Neural cell (in vitro differentiated cells): Measurements from ENCODE around the gene PRPF40B. TPM values are rescaled to one million over a fixed set of nuclear protein-coding genes. Genes with fewer than 3 reads are reported as not detected.

ENCODE experiments used
- H2AFZ ChIP-seq: fragments of 200-600, 300-800 bp; sonication (generic), shearing (Covaris generic); 2 replicates; pipeline ENCODE4 v1.6.0; 2014; ENCODE audit warnings: low read depth, mild to moderate bottlenecking, antibody characterized with exemption, low read length, moderate library complexity
- H3F3A ChIP-seq: fragments of 200-600 bp; shearing (Covaris generic); 2 replicates; pipeline ENCODE4 v1.6.1; 2016; ENCODE audit warnings: mild to moderate bottlenecking, moderate library complexity, mixed read lengths, antibody characterized with exemption, low read length; ENCODE audit not compliant: insufficient read depth, poor library complexity, severe bottlenecking
- H3K27ac ChIP-seq: fragments of 200-600, 300-800 bp; sonication (generic), shearing (Covaris generic); 2 replicates; pipeline ENCODE4 v1.5.1; 2014; ENCODE audit warnings: mild to moderate bottlenecking, low read length, moderate library complexity
- H3K27me3 ChIP-seq: fragments of 300-800, 200-600 bp; sonication (generic), shearing (Covaris generic); 2 replicates; pipeline ENCODE4 v1.6.0; 2014; ENCODE audit warnings: mild to moderate bottlenecking, low read depth, low read length, moderate library complexity; ENCODE audit not compliant: insufficient read depth
- H3K36me3 ChIP-seq: fragments of 300-800, 200-600 bp; sonication (generic), shearing (Covaris generic); 2 replicates; pipeline ENCODE4 v1.5.1; 2014; ENCODE audit warnings: mild to moderate bottlenecking, antibody characterized with exemption, low read length, moderate library complexity; ENCODE audit not compliant: insufficient read depth
- H3K4me2 ChIP-seq: fragments of 300-800, 200-600 bp; sonication (generic), shearing (Covaris generic); 2 replicates; pipeline ENCODE4 v1.6.0; 2014; ENCODE audit warnings: mild to moderate bottlenecking, low read length
- H3K4me3 ChIP-seq: fragments of 300-800, 200-600 bp; sonication (generic), shearing (Covaris generic); 2 replicates; pipeline ENCODE4 v1.5.1; 2014; ENCODE audit warnings: mild to moderate bottlenecking, low read length, moderate library complexity
- H3K79me2 ChIP-seq: fragments of 200-600 bp; shearing (Covaris generic); replicated peaks from 2 replicates; pipeline ENCODE4 v1.6.0; 2014; ENCODE audit warnings: mild to moderate bottlenecking, low read length, moderate library complexity; ENCODE audit not compliant: insufficient read depth
- H3K9ac ChIP-seq: fragments of 300-800, 200-600 bp; sonication (generic), shearing (Covaris generic); 2 replicates; pipeline ENCODE4 v1.6.1; 2016; ENCODE audit warnings: mild to moderate bottlenecking, low read length, mixed read lengths
- H3K9me2 ChIP-seq: fragments of 200-600 bp; shearing (Covaris generic); 2 replicates; pipeline ENCODE4 v1.6.1; 2016; ENCODE audit warnings: mild to moderate bottlenecking, low read length, mixed read lengths; ENCODE audit not compliant: insufficient read depth
- H3K9me3 ChIP-seq: fragments of 200-600, 300-800 bp; sonication (generic), shearing (Covaris generic); 2 replicates; pipeline ENCODE4 v1.6.1; 2016; ENCODE audit warnings: mild to moderate bottlenecking, mixed run types, low read length, moderate library complexity, mixed read lengths
- H4K20me1 ChIP-seq: fragments of 200-600 bp; shearing (Covaris generic); 2 replicates; pipeline ENCODE4 v1.6.1; 2016; ENCODE audit warnings: mild to moderate bottlenecking, mixed run types; ENCODE audit not compliant: insufficient read depth
- EP300 ChIP-seq: fragments of 450-650 bp; conservative IDR thresholded peaks from 2 replicates; pipeline ENCODE4 v1.6.1; 2014; ENCODE audit warnings: antibody characterized with exemption, mild to moderate bottlenecking, moderate library complexity; ENCODE audit not compliant: poor library complexity, severe bottlenecking
- EZH2 ChIP-seq: fragments of 200-600, 300-800 bp; shearing (Covaris generic), sonication (generic); IDR thresholded peaks from 2 replicates; pipeline ENCODE4 v1.6.1; 2014; ENCODE audit warnings: antibody characterized with exemption, low read length, borderline replicate concordance, mild to moderate bottlenecking; ENCODE audit not compliant: insufficient read depth, poor library complexity, severe bottlenecking
- MXI1 ChIP-seq: fragments of 450-650 bp; conservative IDR thresholded peaks from 2 replicates; pipeline ENCODE4 v1.6.1; 2014; ENCODE audit warnings: antibody characterized with exemption, mild to moderate bottlenecking; ENCODE audit not compliant: poor library complexity, severe bottlenecking
- POLR2AphosphoS5 ChIP-seq: IDR thresholded peaks from 2 replicates; pipeline ENCODE4 v1.6.1; 2012
- RAD21 ChIP-seq: fragments of 450-650 bp; conservative IDR thresholded peaks from 2 replicates; pipeline ENCODE4 v1.6.1; 2014; ENCODE audit warnings: antibody characterized with exemption, mild to moderate bottlenecking, moderate library complexity
- SMC3 ChIP-seq: fragments of 450-650 bp; conservative IDR thresholded peaks from 2 replicates; pipeline ENCODE4 v1.6.1; 2014; ENCODE audit warnings: antibody characterized with exemption, mild to moderate bottlenecking, moderate library complexity; ENCODE audit not compliant: poor library complexity
- TAF1 ChIP-seq: IDR thresholded peaks from 2 replicates; pipeline ENCODE4 v1.6.1; 2012; ENCODE audit warnings: low read depth
- polyA plus RNA-seq: library from polyadenylated mRNA; depleted of rRNA; stranded (reverse); fragments of >200 nt; gene quantifications from 2 replicates; pipeline ENCODE4 v1.2.3, GENCODE V29; 2014
- TF ChIP-seq, protein P1 (sequence below): IDR thresholded peaks from 2 replicates; pipeline ENCODE4 v1.6.1; 2012; ENCODE audit warnings: borderline replicate concordance
- TF ChIP-seq, protein P2 (sequence below): fragments of 450-650 bp; IDR thresholded peaks from 2 replicates; pipeline ENCODE4 v1.5.1; 2014; ENCODE audit warnings: antibody characterized with exemption, mild to moderate bottlenecking, moderate library complexity; ENCODE audit not compliant: poor library complexity, severe bottlenecking

Gene PRPF40B
- polyA plus RNA-seq, 1 donor from 2014 or later, result 42.0 TPM

DNA sequence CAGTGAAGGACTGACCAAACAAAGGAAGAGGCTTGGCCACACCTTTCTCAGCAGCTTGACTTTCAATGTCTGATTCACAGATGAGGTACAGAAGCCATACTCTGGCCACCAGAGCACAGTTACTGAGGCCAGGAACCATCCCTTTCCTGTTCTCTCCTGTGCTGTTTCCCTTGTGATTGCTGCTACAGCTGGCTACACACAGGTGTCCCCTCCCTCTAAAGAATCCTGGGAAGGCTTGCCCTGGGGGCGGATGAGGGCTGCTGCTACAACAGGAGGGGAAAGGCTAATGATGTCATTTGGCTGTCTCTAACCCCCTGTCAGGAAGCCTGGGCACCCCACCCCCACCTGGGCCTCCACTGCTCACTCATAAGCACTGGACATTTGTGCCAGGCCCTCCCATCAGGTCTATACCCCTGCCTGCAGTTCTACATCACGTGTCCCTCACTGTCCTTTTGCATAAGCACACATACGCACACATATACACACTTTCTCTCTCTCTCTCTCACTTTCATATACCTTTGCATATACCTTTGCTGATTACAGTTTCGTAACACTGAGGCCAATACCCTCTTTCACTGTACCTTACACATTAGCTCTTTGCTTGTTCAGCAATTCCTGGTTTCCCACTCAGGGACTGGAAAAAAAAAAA, 41.4 kb downstream of the PRPF40B start:
- Histone ChIP-seq H3K27me3 (no peaks in the 10 kb centered on the region), H3K9me2 (no peaks in the 10 kb centered on the region), H3K27ac (no peak overlapping the region), H3K4me3 (no peak overlapping the region), H4K20me1 (no peaks in the 10 kb centered on the region), H3K4me2 (no peak overlapping the region), H3K36me3 (no peaks in the 10 kb centered on the region), H3K9me3 (no peaks in the 10 kb centered on the region), H3K9ac (no peak overlapping the region), H3K79me2 (no peaks in the 10 kb centered on the region), H3F3A (no peaks in the 10 kb centered on the region), H2AFZ (no peak overlapping the region)
- TF ChIP-seq POLR2AphosphoS5 (no peak), RAD21 (no peak), SMC3 (no peak), EP300 (no peak), TAF1 (no peak), MXI1 (no peak), EZH2 (no peak)
- TF ChIP-seq, protein P1, sequence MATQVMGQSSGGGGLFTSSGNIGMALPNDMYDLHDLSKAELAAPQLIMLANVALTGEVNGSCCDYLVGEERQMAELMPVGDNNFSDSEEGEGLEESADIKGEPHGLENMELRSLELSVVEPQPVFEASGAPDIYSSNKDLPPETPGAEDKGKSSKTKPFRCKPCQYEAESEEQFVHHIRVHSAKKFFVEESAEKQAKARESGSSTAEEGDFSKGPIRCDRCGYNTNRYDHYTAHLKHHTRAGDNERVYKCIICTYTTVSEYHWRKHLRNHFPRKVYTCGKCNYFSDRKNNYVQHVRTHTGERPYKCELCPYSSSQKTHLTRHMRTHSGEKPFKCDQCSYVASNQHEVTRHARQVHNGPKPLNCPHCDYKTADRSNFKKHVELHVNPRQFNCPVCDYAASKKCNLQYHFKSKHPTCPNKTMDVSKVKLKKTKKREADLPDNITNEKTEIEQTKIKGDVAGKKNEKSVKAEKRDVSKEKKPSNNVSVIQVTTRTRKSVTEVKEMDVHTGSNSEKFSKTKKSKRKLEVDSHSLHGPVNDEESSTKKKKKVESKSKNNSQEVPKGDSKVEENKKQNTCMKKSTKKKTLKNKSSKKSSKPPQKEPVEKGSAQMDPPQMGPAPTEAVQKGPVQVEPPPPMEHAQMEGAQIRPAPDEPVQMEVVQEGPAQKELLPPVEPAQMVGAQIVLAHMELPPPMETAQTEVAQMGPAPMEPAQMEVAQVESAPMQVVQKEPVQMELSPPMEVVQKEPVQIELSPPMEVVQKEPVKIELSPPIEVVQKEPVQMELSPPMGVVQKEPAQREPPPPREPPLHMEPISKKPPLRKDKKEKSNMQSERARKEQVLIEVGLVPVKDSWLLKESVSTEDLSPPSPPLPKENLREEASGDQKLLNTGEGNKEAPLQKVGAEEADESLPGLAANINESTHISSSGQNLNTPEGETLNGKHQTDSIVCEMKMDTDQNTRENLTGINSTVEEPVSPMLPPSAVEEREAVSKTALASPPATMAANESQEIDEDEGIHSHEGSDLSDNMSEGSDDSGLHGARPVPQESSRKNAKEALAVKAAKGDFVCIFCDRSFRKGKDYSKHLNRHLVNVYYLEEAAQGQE, result no peak
- TF ChIP-seq, protein P2, sequence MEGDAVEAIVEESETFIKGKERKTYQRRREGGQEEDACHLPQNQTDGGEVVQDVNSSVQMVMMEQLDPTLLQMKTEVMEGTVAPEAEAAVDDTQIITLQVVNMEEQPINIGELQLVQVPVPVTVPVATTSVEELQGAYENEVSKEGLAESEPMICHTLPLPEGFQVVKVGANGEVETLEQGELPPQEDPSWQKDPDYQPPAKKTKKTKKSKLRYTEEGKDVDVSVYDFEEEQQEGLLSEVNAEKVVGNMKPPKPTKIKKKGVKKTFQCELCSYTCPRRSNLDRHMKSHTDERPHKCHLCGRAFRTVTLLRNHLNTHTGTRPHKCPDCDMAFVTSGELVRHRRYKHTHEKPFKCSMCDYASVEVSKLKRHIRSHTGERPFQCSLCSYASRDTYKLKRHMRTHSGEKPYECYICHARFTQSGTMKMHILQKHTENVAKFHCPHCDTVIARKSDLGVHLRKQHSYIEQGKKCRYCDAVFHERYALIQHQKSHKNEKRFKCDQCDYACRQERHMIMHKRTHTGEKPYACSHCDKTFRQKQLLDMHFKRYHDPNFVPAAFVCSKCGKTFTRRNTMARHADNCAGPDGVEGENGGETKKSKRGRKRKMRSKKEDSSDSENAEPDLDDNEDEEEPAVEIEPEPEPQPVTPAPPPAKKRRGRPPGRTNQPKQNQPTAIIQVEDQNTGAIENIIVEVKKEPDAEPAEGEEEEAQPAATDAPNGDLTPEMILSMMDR, result no peak

GRCh38 chr12:49665384-49665783, 42.0 kb downstream of the PRPF40B start:
- no peaks in the 10 kb centered on the region for H3K27me3 ChIP-seq
- H3F3A ChIP-seq, result no peaks in the 10 kb centered on the region
- H3K4me3 ChIP-seq, result no peak overlapping the region
- H3K9me3 ChIP-seq, result no peaks in the 10 kb centered on the region
- no peak overlapping the region for H3K4me2 ChIP-seq
- TF ChIP-seq, protein P2, result no peak
- TF ChIP-seq TAF1 (no peak), POLR2AphosphoS5 (no peak), RAD21 (no peak), MXI1 (no peak), EP300 (no peak), SMC3 (no peak), EZH2 (no peak)
- TF ChIP-seq, protein P1, result no peak
- no peaks in the 10 kb centered on the region for H3K79me2 ChIP-seq
- no peaks in the 10 kb centered on the region for H3K9me2 ChIP-seq
- no peaks in the 10 kb centered on the region for H4K20me1 ChIP-seq
- H2AFZ ChIP-seq, result no peak overlapping the region
- H3K36me3 ChIP-seq, result no peaks in the 10 kb centered on the region
- H3K9ac ChIP-seq, result no peak overlapping the region
- no peak overlapping the region for H3K27ac ChIP-seq
